ENCODE results near the gene SOX21. TPM values are rescaled to one million over a fixed set of nuclear protein-coding genes. Genes with fewer than 3 reads are reported as not detected.

SOX21 gene
- total and polyA plus RNA-seq, 2 of the 8 experiments (the other 6 are each of a cell fraction or from before 2014, with no cell fraction given), result 3.9 TPM

- H2AFZ ChIP-seq (ENCODE audit: low read length), result no peak overlapping the region
- H4K20me1 ChIP-seq (replicated peaks in 1 of 2; ENCODE audit: control insufficient read depth in 1 of 2, insufficient read depth in 2 of 2, low read length in 2 of 2), result no peaks in the 10 kb centered on the region
- H3K18ac ChIP-seq (ENCODE audit: extremely low read depth, low read length), result peak overlapping the region; percentile 20; the same call in 1 of the 2 replicates
- no peak overlapping the region for H2BK5ac ChIP-seq (ENCODE audit: low read depth, low read length)
- H3K56ac ChIP-seq (replicated peaks; ENCODE audit: insufficient read length, low read depth, low read length), result no peak overlapping the region
- peaks cover 2 to 16% (median 5%) of the 10 kb centered on the region in 4 experiments; a peak in 6 of 7 replicates for H3K4me1 ChIP-seq (replicated peaks in 1 of 4; ENCODE audit: control insufficient read depth in 3 of 4, insufficient read depth in 4 of 4, low read length in 3 of 4)
- H3K9ac ChIP-seq (replicated peaks in 1 of 4; ENCODE audit: extremely low read depth in 1 of 4, low read depth in 3 of 4, low read length in 3 of 4), result peak overlapping the region in 1 of 4 experiments; percentile 26; a peak in 2 of 7 replicates
- H3K27me3 ChIP-seq (replicated peaks in 1 of 4; ENCODE audit: control insufficient read depth in 3 of 4, extremely low read depth in 1 of 4, insufficient read depth in 3 of 4, low read length in 3 of 4), result peaks cover 0 to 39% (median 30%) of the 10 kb centered on the region in 4 experiments; a peak in 6 of 7 replicates
- H3K79me1 ChIP-seq (ENCODE audit: low read depth, low read length), result no peaks in the 10 kb centered on the region
- ChIA-PET POLR2A (ENCODE audit: partially characterized antibody) (interaction anchor here (0.8 to 1.3 kb wide), 5 partner anchors 9 to 255 kb away, joined by 3 to 8 read pairs (median 3); no protein-coding TSS in a partner anchor), CTCF (ENCODE audit: partially characterized antibody) (interaction anchor here (0.8 to 2.4 kb wide), 7 partner anchors 12 to 468 kb away, joined by 3 to 16 read pairs (median 4); no protein-coding TSS in a partner anchor)
- H2BK12ac ChIP-seq (ENCODE audit: low read depth, low read length), result no peak overlapping the region
- H3K4me3 ChIP-seq (ENCODE audit: extremely low read depth in 1 of 4, insufficient read depth in 2 of 4, low read depth in 3 of 4, low read length in 4 of 4), result peak overlapping the region; percentile 67 to 86 (median 70)
- peak in 1 of 2 experiments; percentile 69 for DNase-seq (ENCODE audit: low read depth in 1 of 2, low spot score in 2 of 2)
- peak overlapping the region; percentile 26 for H4K5ac ChIP-seq (ENCODE audit: insufficient read length, low read depth, low read length)
- peaks cover 0 to 5% of the 10 kb centered on the region in 2 experiments; a peak in 2 of 4 replicates for H3K79me2 ChIP-seq (ENCODE audit: control insufficient read depth in 1 of 2, insufficient read depth in 2 of 2, low read length in 2 of 2)
- no peak overlapping the region for H2AK5ac ChIP-seq (ENCODE audit: low read depth, low read length)
- H3K4ac ChIP-seq (replicated peaks; ENCODE audit: insufficient read length, low read depth, low read length), result no peak overlapping the region
- H3K4me2 ChIP-seq (ENCODE audit: insufficient read depth in 1 of 2, low read depth in 2 of 2, low read length in 2 of 2), result peak overlapping the region; percentile 88 to 99
- peak overlapping the region; percentile 69; the same call in 1 of the 2 replicates for H2BK20ac ChIP-seq (ENCODE audit: low read length)
- 3% methylated on average over 22 of the region's 22 CpGs; no CpG with 5 or more reads in 1 of the 2 experiments for WGBS, 2 experiments (ENCODE audit: extremely low coverage in 1 of 2, insufficient coverage in 1 of 2, insufficient read length in 1 of 2, insufficient replicate concordance in 2 of 2, low coverage in 1 of 2, low lambda C conversion rate in 2 of 2, missing lambda C conversion rate in 1 of 2)
- peaks cover 0 to 25% (median 0%) of the 10 kb centered on the region in 4 experiments; a peak in 2 of 8 replicates for H3K36me3 ChIP-seq (ENCODE audit: control insufficient read depth in 2 of 4, insufficient read depth in 4 of 4, low read length in 3 of 4)
- H4K8ac ChIP-seq (ENCODE audit: extremely low read depth, insufficient read depth, low read length), result no peak overlapping the region
- no peak for FAIRE-seq
- no peak overlapping the region for H3K14ac ChIP-seq (ENCODE audit: insufficient read length)
- no peak overlapping the region for H4K91ac ChIP-seq (replicated peaks; ENCODE audit: insufficient read length, low read length)
- H3K9me3 ChIP-seq (ENCODE audit: insufficient read depth in 2 of 2, low read depth in 1 of 2, low read length in 1 of 2), result no peaks in the 10 kb centered on the region; a peak in 1 of 4 replicates
- H2BK15ac ChIP-seq (ENCODE audit: low read length), result no peak overlapping the region
- no peak overlapping the region for H3K23ac ChIP-seq (ENCODE audit: insufficient read length)
- H3K27ac ChIP-seq (ENCODE audit: low read depth, low read length), result no peak overlapping the region
- H3K23me2 ChIP-seq (ENCODE audit: low read depth, low read length), result peaks cover 28% of the 10 kb centered on the region
- H2BK120ac ChIP-seq (replicated peaks; ENCODE audit: low read depth, low read length), result no peak overlapping the region
- TF ChIP-seq POLR2A (IDR thresholded peaks at IDR 0.05; ENCODE audit: control extremely low read depth in 1 of 2, low read depth in 2 of 2, low read length in 2 of 2) (no peak), RAD21 (IDR thresholded peaks at IDR 0.05 in 1 of 2, conservative IDR thresholded peaks at IDR 0.05 in 1 of 2; ENCODE audit: low read depth in 2 of 2, low read length in 2 of 2) (no peak), MAFK (IDR thresholded peaks at IDR 0.05; ENCODE audit: low read depth, low read length) (no peak), RNF2 (IDR thresholded peaks at IDR 0.05; ENCODE audit: borderline replicate concordance, low read depth, low read length, missing control alignments, poor library complexity, severe bottlenecking) (no peak), TBP (IDR thresholded peaks at IDR 0.05; ENCODE audit: low read depth, low read length) (no peak), POLR2AphosphoS5 (IDR thresholded peaks at IDR 0.05; ENCODE audit: low read depth, low read length) (no peak), E2F6 (IDR thresholded peaks at IDR 0.05) (peak; percentile 18; the same call in 1 of the 2 replicates)
- TF ChIP-seq, protein P1, sequence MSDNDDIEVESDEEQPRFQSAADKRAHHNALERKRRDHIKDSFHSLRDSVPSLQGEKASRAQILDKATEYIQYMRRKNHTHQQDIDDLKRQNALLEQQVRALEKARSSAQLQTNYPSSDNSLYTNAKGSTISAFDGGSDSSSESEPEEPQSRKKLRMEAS (IDR thresholded peaks at IDR 0.05), result peak; percentile 16; the same call in 1 of the 2 replicates
- TF ChIP-seq, protein P2, sequence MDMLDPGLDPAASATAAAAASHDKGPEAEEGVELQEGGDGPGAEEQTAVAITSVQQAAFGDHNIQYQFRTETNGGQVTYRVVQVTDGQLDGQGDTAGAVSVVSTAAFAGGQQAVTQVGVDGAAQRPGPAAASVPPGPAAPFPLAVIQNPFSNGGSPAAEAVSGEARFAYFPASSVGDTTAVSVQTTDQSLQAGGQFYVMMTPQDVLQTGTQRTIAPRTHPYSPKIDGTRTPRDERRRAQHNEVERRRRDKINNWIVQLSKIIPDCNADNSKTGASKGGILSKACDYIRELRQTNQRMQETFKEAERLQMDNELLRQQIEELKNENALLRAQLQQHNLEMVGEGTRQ (IDR thresholded peaks at IDR 0.05; ENCODE audit: low read length), result no peak
Measured at GRCh38 chr13:94713561-94714182, 1.3 kb upstream of the SOX21 start.
